WTC11 (cell line): ENCODE results near the gene HBZ.

Experiments
- ATF6 ChIP-seq: sonication (generic); formaldehyde crosslinking; IDR thresholded peaks from 2 replicates; pipeline ENCODE4 v1.8.1; 2023; ENCODE audit warnings: mild to moderate bottlenecking, missing genetic modification reagents
- CREB1 ChIP-seq: sonication (generic); formaldehyde crosslinking; IDR thresholded peaks from 2 replicates; pipeline ENCODE4 v1.8.0; 2023; ENCODE audit warnings: mild to moderate bottlenecking, missing genetic modification reagents
- CTCF ChIP-seq: fragments of 200-600 bp; IDR thresholded peaks from 2 replicates; pipeline ENCODE4 v1.8.0; 2022; ENCODE audit warnings: antibody characterized with exemption
- E2F4 ChIP-seq: sonication (generic); formaldehyde crosslinking; IDR thresholded peaks from 2 replicates; pipeline ENCODE4 v1.8.1; 2022; ENCODE audit warnings: low read depth, mild to moderate bottlenecking, moderate library complexity, missing genetic modification reagents, borderline replicate concordance
- ELF4 ChIP-seq: sonication (generic); formaldehyde crosslinking; IDR thresholded peaks from 2 replicates; pipeline ENCODE4 v1.8.1; 2022; ENCODE audit warnings: low read depth, mild to moderate bottlenecking, moderate library complexity, missing genetic modification reagents
- IRF1 ChIP-seq: sonication (generic); formaldehyde crosslinking; IDR thresholded peaks from 2 replicates; pipeline ENCODE4 v1.8.0; 2023; ENCODE audit warnings: missing genetic modification reagents
- MLX ChIP-seq: sonication (generic); formaldehyde crosslinking; IDR thresholded peaks from 2 replicates; pipeline ENCODE4 v1.8.1; 2023; ENCODE audit warnings: mild to moderate bottlenecking, missing genetic modification reagents, moderate library complexity
- NFE2L1 ChIP-seq: sonication (generic); formaldehyde crosslinking; IDR thresholded peaks from 2 replicates; pipeline ENCODE4 v1.8.1; 2023; ENCODE audit warnings: missing genetic modification reagents
- SP1 ChIP-seq: sonication (generic); formaldehyde crosslinking; conservative IDR thresholded peaks from 2 replicates; pipeline ENCODE4 v1.8.1; 2022; ENCODE audit warnings: missing genetic modification reagents
- TCF7 ChIP-seq: sonication (generic); formaldehyde crosslinking; IDR thresholded peaks from 2 replicates; pipeline ENCODE4 v1.8.0; 2022; ENCODE audit warnings: mild to moderate bottlenecking, low read depth, missing genetic modification reagents, moderate library complexity
- USF2 ChIP-seq: sonication (generic); formaldehyde crosslinking; IDR thresholded peaks from 2 replicates; pipeline ENCODE4 v1.8.1; 2023; ENCODE audit warnings: mild to moderate bottlenecking, missing genetic modification reagents, moderate library complexity
- ZNF219 ChIP-seq: sonication (generic); formaldehyde crosslinking; IDR thresholded peaks from 2 replicates; pipeline ENCODE4 v1.8.0; 2023; ENCODE audit warnings: missing genetic modification reagents, mild to moderate bottlenecking, borderline replicate concordance
- ZNF232 ChIP-seq: sonication (generic); formaldehyde crosslinking; IDR thresholded peaks from 2 replicates; pipeline ENCODE4 v1.8.0; 2022; ENCODE audit warnings: mild to moderate bottlenecking, missing genetic modification reagents
- ZNF416 ChIP-seq: fragments of 250-450 bp; sonication (Bioruptor Pico); IDR thresholded peaks from 2 replicates; pipeline ENCODE4 v1.9.0; 2021; ENCODE audit warnings: mild to moderate bottlenecking, inconsistent platforms

- TF ChIP-seq CTCF (no peak), MLX (CRISPR knock-in tag) (no peak), TCF7 (CRISPR knock-in tag) (no peak), NFE2L1 (CRISPR knock-in tag) (no peak), SP1 (CRISPR knock-in tag) (no peak), ZNF232 (CRISPR knock-in tag) (no peak), E2F4 (CRISPR knock-in tag) (no peak), IRF1 (CRISPR knock-in tag) (no peak), ELF4 (CRISPR knock-in tag) (no peak), CREB1 (CRISPR knock-in tag) (no peak), ZNF416 (CRISPR knock-in tag) (no peak), USF2 (CRISPR knock-in tag) (no peak), ZNF219 (CRISPR knock-in tag) (no peak), ATF6 (no peak)
Observed at GRCh38 chr16:114327-114726, 38.1 kb upstream of the HBZ start.
